ENCODE results near the gene CABP7.

- TF ChIP-seq, protein P1, sequence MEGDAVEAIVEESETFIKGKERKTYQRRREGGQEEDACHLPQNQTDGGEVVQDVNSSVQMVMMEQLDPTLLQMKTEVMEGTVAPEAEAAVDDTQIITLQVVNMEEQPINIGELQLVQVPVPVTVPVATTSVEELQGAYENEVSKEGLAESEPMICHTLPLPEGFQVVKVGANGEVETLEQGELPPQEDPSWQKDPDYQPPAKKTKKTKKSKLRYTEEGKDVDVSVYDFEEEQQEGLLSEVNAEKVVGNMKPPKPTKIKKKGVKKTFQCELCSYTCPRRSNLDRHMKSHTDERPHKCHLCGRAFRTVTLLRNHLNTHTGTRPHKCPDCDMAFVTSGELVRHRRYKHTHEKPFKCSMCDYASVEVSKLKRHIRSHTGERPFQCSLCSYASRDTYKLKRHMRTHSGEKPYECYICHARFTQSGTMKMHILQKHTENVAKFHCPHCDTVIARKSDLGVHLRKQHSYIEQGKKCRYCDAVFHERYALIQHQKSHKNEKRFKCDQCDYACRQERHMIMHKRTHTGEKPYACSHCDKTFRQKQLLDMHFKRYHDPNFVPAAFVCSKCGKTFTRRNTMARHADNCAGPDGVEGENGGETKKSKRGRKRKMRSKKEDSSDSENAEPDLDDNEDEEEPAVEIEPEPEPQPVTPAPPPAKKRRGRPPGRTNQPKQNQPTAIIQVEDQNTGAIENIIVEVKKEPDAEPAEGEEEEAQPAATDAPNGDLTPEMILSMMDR (IDR thresholded peaks at IDR 0.05): no peak
- TF ChIP-seq POLR2AphosphoS5 (IDR thresholded peaks at IDR 0.05; ENCODE audit: low read depth, low read length) (no peak), NFIC (IDR thresholded peaks at IDR 0.05; ENCODE audit: borderline replicate concordance) (no peak), FOXJ3 (CRISPR knock-in tag; IDR thresholded peaks at IDR 0.05) (no peak), EZH2phosphoT487 (IDR thresholded peaks at IDR 0.05; ENCODE audit: borderline replicate concordance, low read depth) (no peak), YY1 (IDR thresholded peaks at IDR 0.05; ENCODE audit: low read depth) (no peak), RFX5 (IDR thresholded peaks at IDR 0.05; ENCODE audit: low read length) (no peak)
- TF ChIP-seq, protein P2, sequence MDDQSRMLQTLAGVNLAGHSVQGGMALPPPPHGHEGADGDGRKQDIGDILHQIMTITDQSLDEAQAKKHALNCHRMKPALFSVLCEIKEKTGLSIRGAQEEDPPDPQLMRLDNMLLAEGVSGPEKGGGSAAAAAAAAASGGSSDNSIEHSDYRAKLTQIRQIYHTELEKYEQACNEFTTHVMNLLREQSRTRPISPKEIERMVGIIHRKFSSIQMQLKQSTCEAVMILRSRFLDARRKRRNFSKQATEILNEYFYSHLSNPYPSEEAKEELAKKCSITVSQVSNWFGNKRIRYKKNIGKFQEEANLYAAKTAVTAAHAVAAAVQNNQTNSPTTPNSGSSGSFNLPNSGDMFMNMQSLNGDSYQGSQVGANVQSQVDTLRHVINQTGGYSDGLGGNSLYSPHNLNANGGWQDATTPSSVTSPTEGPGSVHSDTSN (IDR thresholded peaks at IDR 0.05): no peak
Observed at GRCh38 chr22:29702931-29703501, 16.8 kb upstream of the CABP7 start.
